Stimulated activated naive CD8-positive, alpha-beta T cell treated with anti-CD3 and anti-CD28 coated beads, Interleukin-15, Interleukin-2, amounts not matched to agents 100 U/mL and 50 U/mL, for 24 hours (primary cell): ENCODE measurements around the gene ECPAS.
A peak's percentile ranks its signal among the peaks of the same experiment; 100 is the strongest.
"Not testable (repeated sequence)": the region's sequence is repeated elsewhere in the genome, so short reads cannot be mapped to it uniquely, and the experiment has no call there.

Experiments
- ATAC-seq: fragments of 150-1000 bp; cut with Tn5 transposase; one replicate; pipeline ENCODE4 v1.10.0; 2021
- DNase-seq: peaks from one replicate; pipeline ENCODE4 v3.0.0; 2021

ECPAS gene

DNA sequence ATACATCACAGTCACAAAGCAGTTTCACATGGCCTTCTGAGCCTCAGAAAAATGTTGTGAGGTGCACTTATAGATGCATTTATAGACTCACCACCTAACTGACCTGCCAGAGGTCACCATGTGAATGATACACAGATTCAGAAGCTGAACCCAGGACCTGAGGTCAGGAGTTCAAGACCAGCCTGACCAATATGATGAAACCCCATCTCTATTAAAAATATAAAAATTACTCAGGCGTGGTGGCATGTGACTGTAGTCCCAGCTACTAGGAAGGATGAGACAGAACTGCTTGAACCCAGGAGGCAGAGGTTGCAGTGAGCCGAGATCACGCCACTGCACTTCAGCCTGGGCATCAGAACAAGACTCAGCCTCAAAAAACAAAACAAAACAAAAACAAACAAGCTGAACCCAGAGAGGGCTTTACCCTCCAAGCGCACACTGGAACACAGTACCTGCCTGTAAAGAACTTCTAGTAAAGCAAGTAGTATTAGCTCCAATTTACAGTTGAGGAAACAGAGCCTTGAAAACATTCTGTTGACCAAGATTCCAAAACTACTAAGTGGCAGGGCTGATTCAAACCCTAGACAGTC lies 16.3 kb downstream of the ECPAS start:
- DNase-seq, result no peak
- ATAC-seq, result no peak

DNA sequence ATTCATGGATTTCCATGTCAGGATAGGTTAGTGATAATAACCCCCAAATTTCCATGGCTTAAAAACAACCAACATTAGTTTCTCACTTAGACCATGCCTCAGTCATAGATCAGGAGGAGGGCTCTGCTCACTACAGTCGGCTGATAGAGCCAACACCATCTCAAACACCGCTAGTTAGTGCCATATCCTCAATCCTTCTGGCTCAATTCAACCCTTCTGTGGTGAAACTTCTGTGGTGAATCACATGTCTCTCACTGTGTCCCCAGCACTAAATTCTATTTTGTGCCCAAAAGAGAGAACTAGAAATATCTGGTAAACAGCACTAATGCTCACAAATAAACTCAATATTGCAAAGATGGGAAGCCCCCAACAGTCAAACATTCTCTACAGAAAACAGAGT lies 21.1 kb downstream of the ECPAS start:
- ATAC-seq (no peak), DNase-seq (no peak)

DNA sequence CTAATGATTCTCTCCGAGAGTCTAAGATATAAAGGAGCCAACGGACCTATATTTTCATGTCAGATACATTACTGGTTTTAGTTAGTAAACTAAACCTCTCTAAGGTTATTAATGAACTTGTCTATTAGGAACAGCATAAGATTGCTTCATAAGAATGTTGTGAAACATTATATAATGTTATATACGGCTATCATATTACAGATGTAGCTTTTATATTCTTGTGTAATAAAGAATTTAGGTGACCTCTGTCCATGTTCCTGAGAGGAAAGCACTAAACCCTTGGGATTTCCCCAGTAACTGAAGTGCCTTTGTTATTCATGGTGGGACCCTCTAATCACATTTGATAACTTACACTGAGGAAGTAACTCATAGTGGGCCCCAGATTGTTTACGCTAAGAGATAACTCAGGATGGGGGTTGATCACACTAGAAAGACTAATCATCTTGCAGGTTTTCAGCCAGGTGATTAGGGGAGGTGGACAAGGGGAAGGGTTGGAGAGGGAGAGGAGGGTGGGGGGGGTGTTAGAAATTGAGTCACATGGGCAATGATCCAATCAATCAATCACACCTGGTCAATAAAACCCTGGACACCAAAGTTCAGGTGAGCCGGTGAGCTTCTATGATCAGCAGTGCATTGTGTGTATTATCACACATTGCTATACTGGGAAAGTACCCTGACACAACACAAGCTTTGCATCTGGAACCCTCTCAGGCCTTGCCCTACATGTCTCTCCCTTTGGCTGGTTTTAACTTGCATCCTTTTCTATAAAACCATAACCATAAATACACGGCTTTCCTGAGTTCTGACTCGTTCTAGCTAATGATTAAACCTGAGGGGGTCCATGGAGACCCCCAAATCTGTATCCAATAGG lies 25.8 kb downstream of the ECPAS start:
- no peak for DNase-seq
- ATAC-seq, result no peak

DNA sequence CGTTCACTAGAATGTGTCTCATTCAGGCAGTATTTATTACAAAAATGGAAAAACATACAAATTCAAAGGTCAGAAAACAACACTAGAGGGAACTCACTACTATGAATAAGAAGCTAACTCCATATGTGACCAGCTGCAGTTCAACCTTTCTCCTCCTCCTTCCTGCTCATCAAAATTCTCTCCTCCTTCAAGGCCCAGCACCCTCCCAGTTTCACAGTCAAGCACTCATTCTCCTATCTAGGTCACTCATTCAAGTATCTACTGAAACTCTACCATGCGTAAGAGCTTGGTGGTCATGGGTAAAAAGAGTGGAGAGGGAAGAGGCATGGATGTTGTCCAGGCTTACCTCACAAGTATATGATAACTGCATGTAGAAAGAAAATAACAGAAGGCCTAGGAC lies 27.7 kb downstream of the ECPAS start:
- ATAC-seq (peak; percentile 36), DNase-seq (no peak)

DNA sequence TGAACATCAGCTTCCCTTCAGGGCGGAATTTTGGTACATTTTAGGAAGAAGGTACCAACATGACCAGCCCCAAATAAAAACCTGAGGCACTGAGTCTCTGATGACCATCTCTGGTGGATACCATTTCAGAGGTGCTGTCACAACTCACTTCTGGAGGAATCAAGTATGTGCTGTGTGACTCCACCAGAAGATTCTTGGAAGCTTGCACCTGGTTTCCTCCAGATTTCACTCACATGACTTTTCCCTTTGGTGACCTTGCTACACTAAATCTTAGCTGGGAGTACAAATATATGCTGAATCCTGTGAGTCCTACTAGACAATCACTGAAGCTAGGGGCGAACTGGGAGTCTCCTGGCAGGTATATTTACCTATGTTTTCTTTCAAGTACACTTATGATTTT lies 28.5 kb downstream of the ECPAS start:
- ATAC-seq (no peak), DNase-seq (no peak)

DNA sequence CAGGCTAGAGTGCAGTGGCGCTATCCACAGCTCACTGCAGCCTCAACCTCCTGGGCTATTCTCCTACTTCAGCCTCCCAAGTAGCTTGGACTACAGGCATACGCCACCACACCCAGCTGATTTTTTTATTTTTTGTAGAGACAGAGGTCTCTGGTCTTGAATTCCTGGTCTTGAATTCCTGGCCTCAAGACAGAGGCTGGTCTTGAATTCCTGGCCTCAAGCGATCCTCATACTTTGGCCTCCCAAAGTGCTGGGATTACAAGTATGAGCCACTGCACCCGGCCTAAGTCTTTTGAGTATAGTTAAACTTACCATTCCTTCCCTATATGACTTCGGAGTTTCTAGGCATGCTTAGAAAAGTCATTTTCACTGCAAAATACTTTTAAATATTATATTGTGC lies 29.4 kb downstream of the ECPAS start:
- no peak for DNase-seq
- ATAC-seq, result no peak

DNA sequence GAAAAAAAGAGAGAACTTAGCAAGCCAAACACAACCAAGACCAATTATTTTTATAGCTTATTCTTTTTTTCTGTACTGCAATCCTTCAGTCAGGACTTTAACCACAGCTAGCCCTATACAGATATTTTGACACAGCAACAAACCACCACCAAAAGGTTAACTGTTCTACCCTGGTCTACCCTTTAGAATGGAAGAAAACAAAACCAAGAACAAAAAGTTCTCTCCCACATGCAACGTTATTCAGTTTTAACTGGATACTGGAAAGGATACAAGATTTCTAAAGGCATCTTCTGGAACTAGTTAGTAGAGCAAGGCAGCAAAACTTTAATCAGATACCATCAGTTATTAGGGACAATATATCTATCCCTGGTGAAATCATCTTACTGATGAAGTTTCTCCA lies 32.6 kb downstream of the ECPAS start:
- no peak for DNase-seq
- ATAC-seq, result no peak

DNA sequence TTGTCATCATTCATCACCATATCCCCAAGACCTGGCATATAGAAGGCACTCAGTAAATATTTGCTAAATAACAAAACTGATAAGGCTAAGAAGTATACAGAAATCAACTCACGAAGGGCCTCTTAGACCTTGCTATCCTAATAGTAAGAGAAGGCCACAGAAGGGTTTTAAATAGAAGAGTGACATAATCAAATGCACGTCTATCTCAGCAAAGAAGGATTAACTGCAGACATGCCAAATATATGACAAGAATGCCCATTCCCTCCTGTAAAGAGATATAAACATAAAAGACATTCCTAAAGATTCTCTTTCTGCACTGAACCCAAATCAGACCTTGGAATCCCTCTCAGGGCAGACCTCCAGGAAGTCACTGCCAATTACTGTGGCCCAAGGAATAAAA lies 34.1 kb downstream of the ECPAS start:
- DNase-seq, result no peak
- no peak for ATAC-seq

DNA sequence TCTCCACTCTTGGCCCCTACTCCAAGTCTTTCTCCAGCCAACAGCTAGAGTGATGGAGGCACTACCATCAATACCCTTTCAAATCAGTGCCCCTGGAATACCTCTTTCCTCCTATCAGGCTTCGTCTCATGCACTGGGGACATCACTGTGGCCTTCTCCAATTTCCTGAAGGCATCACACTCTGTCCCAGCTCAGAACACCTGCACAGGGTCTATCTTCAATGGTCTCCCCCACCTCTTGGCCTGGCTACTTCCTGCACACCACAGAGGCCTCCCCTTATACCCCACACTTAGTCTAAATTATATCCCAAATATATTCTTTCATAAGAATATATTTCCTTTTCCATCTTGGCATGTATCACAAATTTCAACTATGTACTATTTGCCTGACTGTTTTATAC lies 34.5 kb downstream of the ECPAS start:
- no peak for DNase-seq
- ATAC-seq, result no peak

DNA sequence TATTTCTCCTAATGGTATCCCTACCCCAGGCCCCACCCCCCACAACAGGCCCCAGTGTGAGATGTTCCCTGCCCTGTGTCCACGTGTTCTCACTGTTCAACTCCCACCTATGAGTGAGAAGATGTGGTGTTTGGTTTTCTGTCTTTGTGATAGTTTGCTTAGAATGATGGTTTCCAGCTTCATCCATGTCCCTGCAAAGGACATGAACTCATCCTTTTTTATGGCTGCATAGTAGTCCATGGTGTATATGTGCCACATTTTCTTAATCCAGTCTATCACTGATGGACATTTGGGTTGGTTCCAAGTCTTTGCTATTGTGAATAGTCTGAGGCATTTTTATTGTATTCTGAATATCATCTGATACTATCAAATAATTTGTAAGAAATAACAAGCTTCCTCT lies 38.4 kb downstream of the ECPAS start:
- not testable (repeated sequence) for DNase-seq, ATAC-seq

DNA sequence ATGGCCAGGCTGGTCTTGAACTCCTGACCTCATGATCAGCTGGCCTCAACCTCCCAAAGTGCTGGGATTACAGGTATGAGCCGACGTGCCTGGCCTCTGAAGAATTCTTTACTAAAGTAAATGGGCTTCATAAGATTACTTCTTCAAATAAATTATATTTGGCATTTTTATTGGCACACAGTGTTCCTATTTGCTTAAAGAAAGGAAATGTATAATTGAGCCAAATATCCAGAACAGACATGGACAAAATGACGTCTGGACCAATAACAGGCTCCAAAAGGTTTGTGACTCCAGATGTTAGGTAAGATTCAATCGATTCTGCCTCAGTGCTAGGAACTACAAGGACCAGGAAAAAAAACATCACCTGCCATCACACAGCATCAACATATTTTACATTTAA lies 40.7 kb downstream of the ECPAS start:
- ATAC-seq, result no peak
- no peak for DNase-seq

DNA sequence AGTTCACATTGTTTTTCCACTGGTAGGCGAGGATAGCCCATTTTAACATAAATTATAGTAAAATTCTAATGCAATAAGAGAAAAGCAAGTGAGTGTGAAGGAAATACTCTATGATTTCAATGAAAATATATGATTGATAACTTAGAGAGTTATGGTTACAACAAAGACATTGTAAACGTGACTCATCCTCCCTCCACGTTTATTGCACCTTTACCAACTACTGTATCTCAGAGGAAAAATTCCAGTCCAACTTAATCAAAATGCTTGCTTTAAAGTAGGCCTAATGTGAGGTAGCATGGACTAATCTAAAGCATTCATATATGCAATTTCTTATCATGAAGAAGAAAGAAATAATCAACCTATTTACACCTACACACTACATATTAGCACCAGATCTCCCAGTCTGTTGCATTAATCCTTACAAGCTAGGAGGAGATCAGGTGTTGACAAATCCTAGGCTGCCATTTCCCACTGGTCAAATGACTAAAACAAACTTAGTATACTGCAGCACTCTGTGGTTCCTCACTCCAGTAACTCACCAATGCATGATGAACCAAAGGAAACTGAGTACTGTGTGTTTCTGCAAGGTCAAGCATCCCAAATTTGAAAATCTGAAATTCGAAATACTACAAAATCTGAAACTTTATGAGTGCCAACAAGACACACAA lies 41.7 kb downstream of the ECPAS start:
- no peak for DNase-seq
- ATAC-seq, result no peak

DNA sequence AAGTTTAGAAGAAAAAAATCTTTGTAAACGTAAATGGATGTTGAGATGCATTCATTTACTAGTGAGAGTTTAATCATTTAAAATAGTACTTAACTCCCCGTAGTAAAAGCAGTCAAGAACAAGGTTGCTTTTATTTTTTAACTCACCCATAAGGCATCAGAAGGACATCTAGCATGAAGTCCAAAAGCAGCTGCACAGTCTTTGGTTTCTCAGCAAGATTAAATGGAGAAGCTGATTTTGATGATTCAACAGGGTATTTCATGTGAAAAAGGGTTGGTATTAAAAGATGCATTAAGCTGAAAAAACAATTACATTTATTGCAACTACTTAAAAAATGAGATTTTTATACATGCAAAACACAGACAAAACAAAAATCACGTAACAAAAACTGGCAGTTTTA lies 44.0 kb downstream of the ECPAS start:
- DNase-seq (no peak), ATAC-seq (no peak)

DNA sequence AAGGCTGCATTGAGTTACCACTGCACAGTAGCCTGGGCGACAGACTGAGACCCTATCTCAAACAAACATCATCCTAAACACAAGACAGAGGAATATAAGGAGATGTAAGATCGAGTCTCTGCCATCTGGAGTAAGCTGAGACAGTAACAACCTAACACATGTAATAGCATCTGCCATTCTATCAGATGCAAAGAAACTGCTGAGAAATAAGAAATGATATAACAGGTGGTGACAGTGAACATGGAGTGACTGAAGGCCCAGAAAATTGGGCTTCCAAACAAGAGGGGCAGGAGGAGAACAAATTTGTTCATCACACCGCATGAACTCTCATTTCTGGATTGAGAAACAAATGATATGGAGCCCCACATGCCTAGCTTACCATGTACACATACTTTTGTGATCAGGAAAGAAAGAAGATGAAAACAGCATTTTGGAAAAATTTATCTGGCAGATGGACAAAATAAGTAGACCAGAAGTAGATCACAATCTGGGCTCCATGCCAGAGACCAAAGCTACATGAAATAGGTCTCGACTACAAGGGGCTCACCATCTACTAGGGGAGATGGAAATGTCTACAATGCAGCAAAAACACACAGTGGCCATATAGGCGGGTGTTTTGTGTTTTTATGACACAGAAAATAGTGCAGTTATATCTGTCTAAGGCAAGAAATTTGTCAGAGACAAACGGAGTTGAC lies 45.5 kb downstream of the ECPAS start:
- ATAC-seq, result no peak
- no peak for DNase-seq

DNA sequence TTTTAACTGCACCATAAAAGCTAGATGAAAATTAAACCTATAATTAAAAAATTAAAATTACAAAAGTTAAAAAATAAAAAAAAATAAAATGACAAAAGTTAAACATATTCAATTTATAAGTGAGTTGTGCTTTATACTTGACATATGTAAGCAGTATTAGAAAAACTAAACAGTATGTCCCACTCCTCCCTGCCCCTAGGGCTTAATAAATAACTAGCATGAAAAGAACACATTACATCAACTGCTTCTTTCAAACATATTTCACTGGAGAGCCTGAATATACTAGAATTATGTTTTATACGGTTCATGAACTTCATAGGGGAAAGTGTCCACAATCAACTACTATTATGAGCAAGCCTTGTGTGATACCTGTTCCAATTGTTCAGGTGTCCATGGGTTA lies 47.6 kb downstream of the ECPAS start:
- DNase-seq (no peak), ATAC-seq (no peak)

DNA sequence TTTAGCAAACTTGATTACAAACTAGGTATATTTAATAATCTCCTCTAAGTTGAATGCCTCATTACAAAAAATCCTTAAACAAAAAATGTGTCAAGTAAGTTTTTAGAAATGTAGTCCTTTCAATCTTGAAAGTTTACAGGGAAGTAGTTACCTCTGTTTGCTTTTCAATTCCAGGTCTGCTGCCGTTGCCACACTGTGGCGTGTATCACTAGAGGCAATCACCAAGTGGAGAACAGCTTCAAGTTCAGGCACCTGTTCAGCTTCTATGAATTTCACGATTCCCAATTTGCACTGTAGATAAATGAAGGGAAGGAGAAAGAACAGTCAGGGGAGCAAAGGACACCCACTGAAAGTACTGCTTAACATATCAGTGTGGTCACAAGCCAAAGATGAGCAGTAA lies 51.1 kb downstream of the ECPAS start:
- DNase-seq (no peak), ATAC-seq (no peak)

DNA sequence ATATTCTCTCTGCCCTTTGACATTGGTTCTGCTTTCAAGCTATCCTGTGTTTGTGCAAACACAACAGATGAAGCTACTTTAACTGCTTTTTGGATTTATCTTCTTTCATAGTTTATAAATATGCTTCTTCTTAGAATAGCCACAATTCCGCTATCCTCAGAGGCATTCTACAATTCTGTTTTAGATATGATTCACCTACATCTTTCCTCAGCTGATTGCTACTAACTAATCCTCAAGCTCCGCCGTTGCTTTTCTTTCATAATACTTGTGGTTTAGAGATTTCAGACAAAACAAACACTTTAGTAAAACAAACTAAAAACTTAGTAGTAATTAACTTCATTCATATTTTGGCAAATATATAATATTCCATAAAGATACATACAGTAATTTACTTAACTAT lies 52.5 kb downstream of the ECPAS start:
- DNase-seq (no peak), ATAC-seq (no peak)

DNA sequence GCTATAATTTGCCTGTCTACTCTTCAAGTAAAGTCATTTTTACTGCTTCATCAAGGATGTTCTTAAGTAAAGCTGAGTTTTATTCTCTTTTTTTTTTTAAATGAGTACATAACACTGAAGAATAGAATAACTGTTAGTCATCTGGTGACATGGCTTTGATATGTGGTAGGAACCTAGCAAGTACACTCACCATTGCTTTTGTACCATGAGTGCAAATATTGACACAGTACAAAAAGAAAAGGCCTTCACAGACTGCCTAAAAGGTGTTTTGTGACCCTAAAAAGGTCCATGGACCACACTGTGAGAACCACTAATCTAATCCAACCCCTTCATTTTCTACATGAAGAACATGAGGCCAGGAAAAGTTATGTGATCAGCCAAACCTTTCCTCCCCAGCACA lies 55.0 kb downstream of the ECPAS start:
- DNase-seq, result no peak
- no peak for ATAC-seq

DNA sequence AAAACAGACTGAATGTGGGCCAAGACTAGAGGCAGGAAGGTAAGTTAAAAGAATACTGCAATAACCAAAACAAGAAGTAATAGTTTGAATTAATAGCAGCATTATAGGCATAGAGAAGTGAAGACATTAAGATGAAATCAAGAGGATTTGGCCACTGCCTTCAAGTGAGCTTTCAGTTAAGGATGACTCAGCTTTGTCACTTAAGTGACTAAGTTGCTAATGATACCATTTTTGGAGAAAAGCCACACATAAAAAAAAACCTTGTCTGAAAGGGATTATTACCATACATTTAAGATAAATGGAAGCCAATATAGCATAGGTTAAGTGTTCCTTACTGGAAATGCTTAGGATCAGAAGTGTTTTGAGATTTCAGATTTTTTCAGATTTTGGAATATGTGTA lies 57.0 kb downstream of the ECPAS start:
- DNase-seq, result no peak

DNA sequence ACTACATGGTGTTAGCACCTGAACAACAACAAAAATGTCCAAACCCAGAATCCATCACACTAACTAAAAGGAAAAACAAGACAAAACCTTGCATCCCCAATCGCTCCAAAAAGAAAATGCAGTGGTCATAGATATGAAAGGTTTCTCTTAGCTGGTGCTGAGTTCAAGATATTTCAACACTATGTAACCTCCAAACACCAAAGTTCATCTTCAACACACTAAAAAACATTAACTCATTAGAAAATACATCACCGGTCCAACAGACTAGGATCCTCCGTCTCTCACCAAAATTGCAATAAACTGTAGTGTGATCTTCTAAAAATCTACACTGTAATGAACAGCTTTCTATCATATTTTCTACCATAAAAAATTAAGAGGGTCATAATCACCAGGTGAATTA lies 60.8 kb downstream of the ECPAS start:
- ATAC-seq (no peak), DNase-seq (no peak)

More for the DNA sequence above, 57.0 kb downstream of the ECPAS start:
- peak; percentile 66 for ATAC-seq

DNA sequence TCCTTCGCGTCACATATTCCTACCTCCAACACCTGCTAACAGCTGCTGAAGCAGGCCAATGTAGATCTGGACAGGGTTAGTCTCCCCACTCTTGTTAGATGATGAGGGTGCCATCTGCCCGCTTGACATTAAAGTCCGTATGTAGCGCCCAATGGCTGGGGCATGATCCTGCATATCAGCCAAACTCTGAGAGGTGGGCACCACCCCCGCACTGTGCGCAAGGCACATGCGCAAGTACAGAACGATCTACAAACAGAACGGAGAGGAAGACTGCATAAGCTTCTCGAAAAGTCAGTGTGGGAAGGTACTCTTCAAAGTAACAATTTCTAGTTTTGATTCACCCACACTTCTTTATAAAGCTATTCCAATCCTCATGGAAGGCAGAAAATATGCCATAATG lies 69.8 kb downstream of the ECPAS start:
- no peak for DNase-seq
- no peak for ATAC-seq

DNA sequence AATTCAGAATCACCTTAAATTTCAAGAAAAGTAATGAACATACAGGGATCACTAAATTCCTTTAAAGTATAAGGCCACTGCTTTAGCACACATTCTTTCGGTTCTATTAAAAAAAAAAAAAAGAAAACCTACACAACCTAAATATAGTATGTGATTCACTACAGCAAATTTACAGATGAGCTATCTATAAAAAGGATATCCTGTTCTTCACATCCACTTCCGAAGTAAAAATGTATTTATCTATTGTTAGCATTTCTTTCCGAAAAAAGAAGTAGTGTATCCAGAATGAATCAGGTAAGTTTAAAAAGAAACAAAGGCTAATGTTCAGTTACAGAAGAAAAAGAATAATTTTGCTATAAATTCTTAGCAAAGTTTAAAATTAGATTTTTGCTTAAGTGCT lies 70.2 kb downstream of the ECPAS start:
- ATAC-seq (no peak), DNase-seq (no peak)

DNA sequence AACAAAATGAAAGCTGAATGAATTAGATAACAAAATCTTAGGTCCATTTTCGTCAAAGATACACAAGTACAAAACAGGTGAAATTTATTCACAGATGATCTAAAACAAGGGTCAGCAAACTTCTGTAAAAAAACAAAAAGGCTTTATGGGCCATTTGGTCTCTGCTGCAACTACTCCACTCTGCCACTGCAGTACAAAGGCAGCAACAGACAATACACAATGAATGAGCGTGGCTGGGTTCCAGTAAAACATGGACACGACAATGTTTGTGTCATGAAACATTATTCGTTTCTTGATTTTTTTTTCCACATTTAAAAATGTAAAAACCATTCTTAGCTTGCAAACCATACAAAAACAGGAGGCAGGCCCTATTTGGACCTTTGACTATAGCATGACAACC lies 71.9 kb downstream of the ECPAS start:
- no peak for ATAC-seq
- no peak for DNase-seq
